Measurements from ENCODE around the gene SMIM32. TPM values are rescaled to one million over a fixed set of nuclear protein-coding genes. Genes with fewer than 3 reads are reported as not detected.

Gene SMIM32
- total RNA-seq, 1 experiment from 2014 or later, result 0.42 TPM

DNA sequence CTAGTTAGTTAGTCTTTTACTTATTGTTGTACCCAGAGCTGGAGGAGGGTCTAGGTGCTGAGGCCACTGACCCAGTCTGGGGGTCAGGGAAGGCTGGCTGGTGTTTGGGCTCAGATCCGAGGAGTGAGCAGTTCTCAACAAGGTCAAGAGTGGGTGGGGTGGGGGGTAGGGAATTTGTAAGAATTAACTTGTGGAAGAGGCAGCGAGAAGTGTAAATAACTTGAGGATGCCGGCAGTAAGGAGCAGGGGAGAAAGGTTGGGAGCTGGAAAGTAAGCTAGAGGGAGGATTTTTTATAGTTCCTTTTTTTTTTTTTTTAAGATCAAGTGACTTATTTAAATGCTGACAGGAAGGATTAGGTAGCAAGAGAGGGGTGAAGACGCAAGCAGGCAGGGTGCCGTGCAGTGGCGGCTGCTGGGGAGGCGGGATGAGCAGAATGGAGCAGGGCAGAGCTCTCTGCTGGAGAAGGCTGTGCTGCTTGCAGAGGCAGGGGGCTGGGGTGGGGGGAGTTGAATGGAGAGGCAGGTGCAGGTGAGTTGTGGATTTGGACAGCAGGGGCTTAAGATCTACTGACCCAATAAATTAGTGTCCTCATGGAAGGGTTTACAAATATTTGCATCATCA is 35.3 kb upstream of the SMIM32 start:
- H3K4me3 Mint-ChIP-seq (ENCODE audit: low read depth, unreplicated experiment), result no peak overlapping the region

DNA sequence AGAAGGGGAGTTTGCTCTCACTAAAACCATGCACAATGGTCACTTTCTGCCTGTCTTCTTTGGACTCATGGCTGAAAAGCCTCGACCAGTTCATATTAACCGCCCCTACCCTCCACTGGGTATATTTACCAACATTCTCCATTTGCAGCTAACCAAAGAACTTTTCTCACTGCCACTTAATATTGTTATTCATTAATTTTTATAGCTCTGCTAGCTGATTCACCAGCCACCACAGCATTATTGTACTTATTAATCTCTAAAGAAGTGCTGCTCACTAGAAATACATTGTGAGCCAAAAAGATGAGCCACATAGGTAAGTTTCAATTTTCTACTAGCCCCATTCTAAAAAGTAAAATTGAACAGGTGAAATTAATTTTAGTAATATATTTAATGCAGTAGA is 33.4 kb upstream of the SMIM32 start:
- Mint-ChIP-seq H3K4me1 (ENCODE audit: low read depth, unreplicated experiment) (peaks cover 5% of the 10 kb centered on the region), H3K36me3 (ENCODE audit: insufficient read depth, unreplicated experiment) (no peaks in the 10 kb centered on the region)

More for the DNA sequence above, 35.3 kb upstream of the SMIM32 start:
- H3K36me3 Mint-ChIP-seq (ENCODE audit: insufficient read depth, unreplicated experiment), result no peaks in the 10 kb centered on the region
- DNase-seq, result no peak
- H3K27ac Mint-ChIP-seq (ENCODE audit: unreplicated experiment), result no peak overlapping the region
- BruUV-seq (replicated peaks), result no TSS peak
- peaks cover 50% of the 10 kb centered on the region for H3K27me3 Mint-ChIP-seq (ENCODE audit: unreplicated experiment)
- TF ChIP-seq, protein P1, sequence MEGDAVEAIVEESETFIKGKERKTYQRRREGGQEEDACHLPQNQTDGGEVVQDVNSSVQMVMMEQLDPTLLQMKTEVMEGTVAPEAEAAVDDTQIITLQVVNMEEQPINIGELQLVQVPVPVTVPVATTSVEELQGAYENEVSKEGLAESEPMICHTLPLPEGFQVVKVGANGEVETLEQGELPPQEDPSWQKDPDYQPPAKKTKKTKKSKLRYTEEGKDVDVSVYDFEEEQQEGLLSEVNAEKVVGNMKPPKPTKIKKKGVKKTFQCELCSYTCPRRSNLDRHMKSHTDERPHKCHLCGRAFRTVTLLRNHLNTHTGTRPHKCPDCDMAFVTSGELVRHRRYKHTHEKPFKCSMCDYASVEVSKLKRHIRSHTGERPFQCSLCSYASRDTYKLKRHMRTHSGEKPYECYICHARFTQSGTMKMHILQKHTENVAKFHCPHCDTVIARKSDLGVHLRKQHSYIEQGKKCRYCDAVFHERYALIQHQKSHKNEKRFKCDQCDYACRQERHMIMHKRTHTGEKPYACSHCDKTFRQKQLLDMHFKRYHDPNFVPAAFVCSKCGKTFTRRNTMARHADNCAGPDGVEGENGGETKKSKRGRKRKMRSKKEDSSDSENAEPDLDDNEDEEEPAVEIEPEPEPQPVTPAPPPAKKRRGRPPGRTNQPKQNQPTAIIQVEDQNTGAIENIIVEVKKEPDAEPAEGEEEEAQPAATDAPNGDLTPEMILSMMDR (IDR thresholded peaks at IDR 0.05; ENCODE audit: unreplicated experiment), result no peak
- peaks cover 5% of the 10 kb centered on the region for H3K4me1 Mint-ChIP-seq (ENCODE audit: low read depth, unreplicated experiment)
- CTCF ChIA-PET, result interaction anchor here (0.6 kb wide), 1 partner anchor 219 kb away, joined by 3 read pairs; no protein-coding TSS in a partner anchor
- intact Hi-C loops (cut with micrococcal nuclease; ENCODE audit: unreplicated experiment), result no loop called here
- no peaks in the 10 kb centered on the region for H3K9me3 Mint-ChIP-seq (ENCODE audit: low read depth, unreplicated experiment)

DNA sequence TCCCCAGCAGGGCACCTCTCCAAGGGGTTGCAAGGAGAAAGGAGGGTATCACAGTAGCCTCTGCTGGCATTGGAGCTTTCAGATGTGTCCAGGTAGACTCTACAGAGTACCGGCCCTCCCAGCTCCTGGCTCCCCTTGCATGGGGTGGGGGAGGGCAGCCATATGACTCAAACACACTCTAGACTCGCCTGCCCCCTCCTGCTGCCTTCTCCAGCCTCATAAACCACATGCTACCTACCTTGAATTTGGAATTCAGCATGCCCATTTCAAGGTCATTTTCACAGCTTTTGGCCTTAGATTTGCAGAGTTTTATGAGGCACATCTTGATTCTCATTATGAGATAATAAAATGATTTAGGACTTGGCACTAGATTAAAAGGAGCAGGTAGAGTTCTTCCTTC is 32.8 kb upstream of the SMIM32 start:
- Mint-ChIP-seq H3K27me3 (ENCODE audit: unreplicated experiment) (peaks cover 45% of the 10 kb centered on the region), H3K36me3 (ENCODE audit: insufficient read depth, unreplicated experiment) (no peaks in the 10 kb centered on the region), H3K9me3 (ENCODE audit: low read depth, unreplicated experiment) (peaks cover 4% of the 10 kb centered on the region), H3K27ac (ENCODE audit: unreplicated experiment) (no peak overlapping the region), H3K4me1 (ENCODE audit: low read depth, unreplicated experiment) (peaks cover 5% of the 10 kb centered on the region), H3K4me3 (ENCODE audit: low read depth, unreplicated experiment) (no peak overlapping the region)
- no peak for DNase-seq
- intact Hi-C loops (cut with micrococcal nuclease; ENCODE audit: unreplicated experiment), result no loop called here
- BruUV-seq (replicated peaks), result no TSS peak
- CTCF ChIA-PET, result no interaction called here
- TF ChIP-seq, protein P1 (IDR thresholded peaks at IDR 0.05; ENCODE audit: unreplicated experiment), result no peak

More for the DNA sequence above, 33.4 kb upstream of the SMIM32 start:
- Mint-ChIP-seq H3K9me3 (ENCODE audit: low read depth, unreplicated experiment) (peaks cover under 1% of the 10 kb centered on the region), H3K4me3 (ENCODE audit: low read depth, unreplicated experiment) (no peak overlapping the region), H3K27me3 (ENCODE audit: unreplicated experiment) (peaks cover 50% of the 10 kb centered on the region), H3K27ac (ENCODE audit: unreplicated experiment) (no peak overlapping the region)
- TF ChIP-seq, protein P1 (IDR thresholded peaks at IDR 0.05; ENCODE audit: unreplicated experiment), result no peak
- intact Hi-C loops (cut with micrococcal nuclease; ENCODE audit: unreplicated experiment), result no loop called here
- no peak for DNase-seq
- CTCF ChIA-PET, result no interaction called here
- BruUV-seq (replicated peaks), result no TSS peak

DNA sequence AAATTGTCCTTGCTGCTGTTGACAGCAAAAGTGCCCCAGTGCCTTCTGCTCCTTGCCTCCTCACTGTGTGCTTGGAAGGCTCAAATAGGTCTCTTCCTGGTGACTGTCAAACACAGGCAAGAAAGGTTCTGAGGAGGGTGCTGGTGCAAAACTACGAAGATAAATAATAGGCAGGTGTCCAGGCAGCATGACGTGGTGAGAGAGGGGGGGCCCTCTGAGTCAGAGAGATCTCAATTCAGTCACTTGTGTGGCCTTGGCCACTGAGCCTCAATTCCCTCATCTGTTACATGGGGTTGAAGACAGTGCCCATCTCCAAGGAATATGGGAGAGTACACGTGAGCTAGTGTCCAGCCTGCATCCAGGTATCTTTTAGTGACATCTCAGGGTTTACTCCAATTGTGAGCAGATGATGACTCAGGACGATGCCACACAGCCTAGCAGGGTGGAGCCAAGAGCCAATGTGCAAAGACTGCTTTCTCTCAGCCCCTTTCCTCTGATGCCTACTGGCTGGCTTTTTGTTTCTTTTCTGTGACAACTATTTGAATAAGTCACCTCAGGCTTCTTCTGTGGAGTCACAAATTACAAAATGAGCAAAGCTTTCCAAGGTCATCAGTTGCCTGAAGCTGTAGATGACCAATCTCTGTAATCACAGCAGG is 29.7 kb upstream of the SMIM32 start:
- Mint-ChIP-seq H3K9me3 (ENCODE audit: low read depth, unreplicated experiment) (peaks cover 4% of the 10 kb centered on the region), H3K4me1 (ENCODE audit: low read depth, unreplicated experiment) (peaks cover 5% of the 10 kb centered on the region), H3K27me3 (ENCODE audit: unreplicated experiment) (peaks cover 20% of the 10 kb centered on the region), H3K4me3 (ENCODE audit: low read depth, unreplicated experiment) (no peak overlapping the region), H3K36me3 (ENCODE audit: insufficient read depth, unreplicated experiment) (no peaks in the 10 kb centered on the region), H3K27ac (ENCODE audit: unreplicated experiment) (no peak overlapping the region)
- BruUV-seq (replicated peaks), result no TSS peak
- TF ChIP-seq, protein P1 (IDR thresholded peaks at IDR 0.05; ENCODE audit: unreplicated experiment), result no peak
- CTCF ChIA-PET, result no interaction called here
- no peak for DNase-seq
- intact Hi-C loops (cut with micrococcal nuclease; ENCODE audit: unreplicated experiment), result no loop called here
